Activated CD4-positive, alpha-beta T cell treated with anti-CD3 and anti-CD28 coated beads, Interleukin-10, Interleukin-2, amounts not matched to agents 100 ng/mL and 50 ng/mL, durations not matched to agents 16 hours and 8 hours (primary cell): ENCODE measurements around the gene NOXA1.

ENCODE experiments used
- DNase-seq: peaks from one replicate; pipeline ENCODE4 v3.0.0-alpha.2; 2020

The NOXA1 gene

DNA sequence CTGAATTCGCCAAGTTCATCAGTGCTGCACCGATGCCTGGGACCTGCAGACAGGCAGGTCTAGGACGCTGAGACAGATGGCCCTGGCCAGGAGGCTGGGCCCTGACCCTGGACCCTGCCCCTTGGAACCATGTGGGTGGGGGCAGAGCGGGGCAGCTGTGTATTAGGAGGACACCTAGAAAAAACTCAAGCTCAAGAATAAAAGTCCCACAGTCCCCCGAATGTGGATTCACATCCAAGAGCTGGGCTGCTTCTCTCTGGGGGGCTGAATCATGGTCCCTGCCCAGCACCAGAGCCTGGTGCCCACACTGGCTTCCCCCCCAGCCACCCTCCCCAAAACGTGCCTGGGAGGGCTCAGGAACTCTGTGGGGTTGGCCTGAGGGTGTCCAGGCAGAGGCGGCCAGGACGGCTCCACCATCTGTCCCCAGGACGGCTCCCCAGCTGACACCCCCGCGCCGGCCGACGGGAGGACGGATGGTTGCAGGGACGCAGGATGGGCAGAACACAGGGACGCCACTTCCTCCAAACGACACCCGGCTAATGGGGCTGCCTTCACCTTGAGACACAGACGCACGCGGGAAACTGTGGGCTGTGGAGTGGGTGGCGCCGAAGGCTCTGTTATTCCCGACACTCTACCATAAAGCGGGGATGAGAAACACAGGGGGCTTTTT, 35.2 kb upstream of the NOXA1 start:
- no peak for DNase-seq

DNA sequence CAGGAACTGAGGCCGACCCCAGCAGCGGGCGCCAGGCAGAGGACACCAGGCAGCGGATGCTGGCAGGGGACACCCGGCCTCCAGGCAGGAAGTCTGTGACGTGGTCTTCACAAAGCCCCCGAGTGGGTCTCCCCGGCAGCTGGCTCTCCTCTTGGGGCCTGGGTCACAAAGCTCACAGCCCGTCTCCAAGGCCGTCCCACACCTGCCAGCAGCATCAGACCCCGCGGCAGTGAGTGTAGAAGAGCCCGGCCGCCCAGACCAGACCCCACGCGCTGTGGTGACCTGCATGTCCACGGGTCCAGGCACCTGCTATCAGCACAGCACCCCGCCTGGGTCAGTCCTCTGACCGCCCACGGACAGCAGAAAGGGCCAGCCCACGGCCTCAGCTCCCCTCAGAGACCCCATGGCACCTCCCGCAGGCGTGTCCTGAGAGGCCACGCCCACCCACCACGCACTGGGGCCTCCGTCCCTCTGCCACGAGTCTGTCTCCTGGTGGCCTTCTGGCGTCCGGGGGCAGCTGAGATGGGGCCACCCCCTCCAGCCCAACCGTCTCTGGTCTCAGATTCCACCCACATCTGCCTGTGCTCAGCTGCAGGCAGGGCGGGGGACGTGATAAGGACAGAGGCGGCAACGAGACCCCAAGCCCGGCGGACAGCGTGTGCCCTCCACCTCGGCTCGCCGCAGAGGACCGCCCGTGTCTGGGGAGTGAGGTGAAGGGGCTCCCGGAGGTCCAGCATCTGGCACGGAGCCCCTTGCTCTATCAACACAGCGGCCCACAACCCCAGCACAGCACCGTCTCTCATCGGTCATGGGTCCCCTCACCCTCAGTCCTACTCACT, 34.4 kb upstream of the NOXA1 start:
- DNase-seq: no peak

DNA sequence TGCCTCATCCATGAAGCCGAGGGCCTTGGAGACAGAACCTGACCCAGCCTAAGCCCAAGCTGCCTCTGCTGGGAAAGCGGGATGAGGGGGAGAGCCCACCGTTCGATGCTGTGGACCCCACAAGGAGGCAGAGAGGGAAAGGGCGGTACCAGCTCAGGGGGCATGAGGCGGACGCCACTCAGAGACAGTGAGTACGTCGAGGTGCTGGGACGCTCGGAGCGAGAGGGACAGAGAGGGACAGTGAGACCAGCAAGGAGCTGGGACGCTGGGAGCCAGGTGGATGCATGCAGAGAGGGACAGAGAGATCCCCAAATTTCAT, 33.8 kb upstream of the NOXA1 start:
- DNase-seq: no peak

DNA sequence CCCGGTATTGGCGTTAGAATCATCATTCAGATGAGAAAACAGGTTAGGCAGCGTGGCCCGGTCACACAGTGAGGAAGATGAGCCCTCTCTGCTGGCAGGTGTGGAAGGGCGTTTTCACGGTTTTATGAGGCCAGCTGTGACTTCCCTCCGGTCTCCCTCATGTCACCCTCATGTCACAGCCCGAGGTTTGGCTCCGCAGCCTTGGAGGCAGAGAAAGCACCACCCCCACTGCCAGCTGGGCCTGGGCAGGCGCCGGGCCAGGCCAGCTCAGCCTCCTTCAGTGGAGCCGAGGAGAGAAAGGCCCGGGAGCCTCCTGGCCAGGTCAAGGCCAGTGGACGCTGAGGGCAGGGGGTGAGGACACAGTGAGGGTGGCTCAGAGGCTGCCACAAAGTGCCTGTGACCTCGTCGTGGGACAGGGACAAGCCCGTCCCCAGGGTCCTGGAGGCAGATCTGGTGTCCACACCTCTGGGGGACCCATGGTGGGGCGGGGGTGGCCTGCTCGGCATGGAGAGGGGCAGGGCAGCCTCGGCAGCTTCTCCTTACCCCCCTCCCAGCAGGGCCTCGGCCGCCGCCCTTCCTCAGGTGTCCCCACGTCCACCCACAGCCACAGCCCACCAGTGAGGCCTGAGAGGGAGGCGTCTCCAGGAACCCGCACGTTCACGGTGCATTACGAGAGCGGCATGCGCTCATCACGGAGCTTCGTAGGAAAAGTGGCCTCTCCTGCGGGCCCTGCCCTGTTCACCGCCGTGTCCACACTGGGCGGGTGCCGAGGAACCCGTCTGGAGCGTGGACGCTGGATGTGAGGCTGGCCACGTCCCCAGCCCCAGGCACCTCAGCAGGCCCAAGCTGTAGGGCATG, 32.4 kb upstream of the NOXA1 start:
- no peak for DNase-seq

DNA sequence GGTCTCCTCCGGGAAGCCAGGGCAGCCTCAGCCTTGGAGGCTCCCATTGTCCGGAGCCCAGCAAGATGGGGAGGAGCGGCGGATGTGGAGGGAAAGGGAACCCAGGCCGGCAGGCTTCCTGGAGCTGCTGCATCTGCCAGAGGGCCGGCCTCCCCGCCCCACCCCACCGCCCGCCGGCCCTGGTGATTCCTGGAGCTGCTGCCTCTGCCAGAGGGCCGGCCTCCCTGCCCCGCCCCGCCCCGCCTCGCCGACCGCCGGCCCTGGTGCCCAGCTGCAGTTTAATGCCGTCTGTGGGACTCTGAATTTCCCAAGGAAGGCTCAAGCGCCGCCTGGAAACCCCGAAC, 31.8 kb upstream of the NOXA1 start:
- DNase-seq: no peak

DNA sequence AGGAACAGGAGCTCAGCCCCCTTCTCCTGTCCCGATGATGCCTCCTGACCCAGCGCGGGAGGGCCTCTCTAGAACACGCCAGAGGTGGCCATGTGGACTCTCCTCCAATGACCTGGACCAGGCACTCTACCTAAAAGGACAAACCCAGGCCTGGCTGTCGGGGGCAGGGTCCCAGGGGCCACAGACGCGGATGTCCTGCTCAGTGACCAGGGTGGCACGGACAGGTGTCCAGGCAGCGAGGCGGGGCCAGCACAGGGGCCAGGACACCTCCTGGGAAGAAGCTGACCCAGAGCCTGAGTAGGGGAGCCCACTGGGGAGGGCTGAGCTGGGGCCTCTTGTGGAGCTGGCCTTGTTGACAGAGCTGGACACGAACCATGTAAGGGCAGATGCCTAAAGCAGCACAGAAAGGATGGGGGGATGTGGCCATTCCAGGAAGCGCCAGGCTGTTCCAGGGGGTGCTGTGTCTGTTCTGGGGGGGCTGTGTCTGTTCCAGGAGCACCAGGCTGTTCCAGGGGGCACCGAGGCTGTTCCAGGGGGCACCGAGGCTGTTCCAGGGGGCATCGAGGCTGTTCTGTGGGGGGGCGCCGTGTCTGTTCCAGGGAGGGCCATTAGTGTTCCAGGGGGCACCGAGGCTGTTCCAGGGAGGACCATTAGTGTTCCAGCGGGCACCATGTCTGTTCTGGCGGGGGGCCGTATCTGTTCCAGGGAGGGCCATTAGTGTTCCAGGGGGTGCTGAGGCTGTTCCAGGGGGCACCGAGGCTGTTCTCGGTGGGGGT, 30.8 kb upstream of the NOXA1 start:
- no peak for DNase-seq

DNA sequence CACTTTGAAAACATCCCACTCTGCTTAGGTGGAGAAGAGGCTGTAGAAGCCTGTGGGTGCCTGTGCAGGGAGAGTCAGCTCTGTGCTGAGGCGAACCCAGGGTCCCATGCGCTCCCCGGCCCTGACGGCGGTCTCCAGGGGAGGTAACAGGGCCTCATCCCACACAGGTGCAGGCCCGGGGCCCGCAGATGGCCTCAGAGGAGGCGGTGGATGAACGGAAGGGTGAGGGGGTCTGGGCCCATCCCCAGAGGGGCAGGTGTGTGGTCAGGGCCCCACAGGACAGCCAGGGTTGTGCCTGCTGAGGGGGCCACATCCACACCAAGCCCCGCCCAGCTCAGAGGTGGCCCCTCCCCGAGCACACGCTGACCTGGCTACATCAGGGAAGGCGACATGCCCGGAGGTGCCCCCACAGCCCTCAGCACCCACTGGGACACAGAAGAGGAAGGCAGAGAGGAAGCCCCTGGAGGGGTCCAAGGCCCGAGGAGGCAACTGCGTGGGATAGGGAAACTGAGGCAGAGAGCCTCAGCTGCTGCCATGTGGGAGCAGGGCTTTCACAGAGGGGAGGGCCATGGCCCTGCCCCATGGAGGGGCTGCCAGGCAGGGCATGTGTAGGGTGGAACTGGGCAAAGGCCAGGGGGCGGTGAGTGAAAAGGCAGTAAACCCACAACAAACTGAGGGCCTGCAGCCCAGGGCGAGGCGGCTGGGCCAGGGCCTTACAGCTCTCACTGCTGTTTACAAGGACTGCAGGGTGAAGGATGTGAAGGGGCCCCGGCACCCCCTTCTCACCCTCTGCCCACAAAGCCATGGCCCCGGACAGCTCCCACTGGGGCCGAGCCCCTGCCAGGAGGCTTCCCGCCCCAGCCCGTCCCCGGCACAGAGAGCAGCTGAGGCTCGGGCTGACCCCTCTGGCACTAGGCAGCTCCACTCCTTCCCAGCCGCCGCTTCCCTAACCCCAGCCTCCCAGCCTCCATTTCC, 29.7 kb upstream of the NOXA1 start:
- no peak for DNase-seq

DNA sequence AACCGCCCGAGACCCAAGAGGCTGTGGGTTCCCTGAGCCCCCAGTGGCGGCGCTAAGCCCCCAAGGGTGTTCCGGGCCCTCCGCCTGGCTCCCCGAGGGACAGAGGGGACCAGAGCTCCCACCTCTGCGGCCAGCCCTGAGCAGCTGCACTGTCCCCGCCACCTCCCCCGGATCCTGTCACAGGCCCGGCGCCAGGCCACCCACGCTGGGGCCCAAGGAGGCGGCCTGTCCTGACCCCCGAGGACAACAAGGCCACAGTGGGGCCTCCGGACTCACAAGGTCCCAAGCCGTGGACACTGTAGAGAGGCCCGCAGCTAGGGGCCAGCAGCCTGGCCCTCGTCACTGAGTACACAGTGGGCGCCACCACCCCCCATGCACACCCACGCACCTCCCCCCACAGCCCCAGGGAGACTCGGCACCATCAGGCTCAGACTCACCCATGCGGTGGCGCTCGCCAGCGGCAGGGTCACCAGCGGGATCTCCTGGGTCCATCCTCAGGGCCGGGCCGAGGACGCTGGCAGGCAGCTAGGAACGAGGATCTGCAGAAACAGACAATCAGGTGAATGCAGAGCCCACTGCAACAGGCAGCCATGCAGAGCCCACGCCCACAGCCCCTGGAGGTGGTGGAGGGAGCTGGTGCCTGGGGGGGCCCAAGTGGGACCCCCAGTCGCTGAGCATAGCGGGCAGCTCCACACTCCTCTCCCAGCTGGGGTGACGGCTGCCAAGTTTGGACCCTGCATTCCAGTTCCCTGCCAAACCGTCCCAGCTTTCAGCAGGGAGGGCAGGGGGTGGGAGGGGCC, 28.1 kb upstream of the NOXA1 start:
- no peak for DNase-seq

DNA sequence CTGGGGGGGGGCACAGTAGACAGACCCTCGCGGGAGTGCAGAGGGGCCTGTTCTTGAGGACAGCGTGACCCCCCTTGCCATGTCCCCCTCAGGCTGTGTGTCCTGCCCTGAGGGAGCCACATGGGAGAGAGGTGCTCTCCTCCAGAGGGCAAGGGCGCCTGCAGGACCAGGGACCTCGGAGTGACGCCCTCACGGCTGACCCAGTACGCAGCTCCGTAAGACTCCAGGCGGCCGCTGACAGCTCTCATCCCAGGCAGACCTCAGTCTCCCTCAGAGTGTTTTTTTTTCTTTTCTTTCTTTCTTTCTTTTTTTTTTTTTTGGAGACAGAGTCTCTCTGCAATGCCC, 27.6 kb upstream of the NOXA1 start:
- no peak for DNase-seq

DNA sequence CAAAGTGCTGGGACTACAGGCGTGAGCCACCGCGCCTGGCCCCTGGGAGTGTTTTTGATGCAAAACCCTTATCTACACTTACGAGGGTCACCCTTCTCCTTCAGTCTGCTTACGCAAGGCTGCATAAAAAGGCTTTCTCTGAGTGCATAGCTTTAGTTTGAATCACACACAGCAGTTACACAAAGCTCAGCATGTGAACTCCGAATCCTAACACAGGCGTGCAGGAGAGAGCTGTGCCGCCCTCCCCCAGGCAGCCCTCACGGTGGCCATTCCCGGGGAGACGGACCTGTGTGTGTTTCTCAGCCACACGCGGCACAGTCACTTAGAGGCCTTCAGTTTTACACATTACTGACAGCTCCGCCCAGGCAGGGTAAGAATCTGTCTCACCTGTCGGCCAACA, 27.0 kb upstream of the NOXA1 start:
- DNase-seq: no peak

DNA sequence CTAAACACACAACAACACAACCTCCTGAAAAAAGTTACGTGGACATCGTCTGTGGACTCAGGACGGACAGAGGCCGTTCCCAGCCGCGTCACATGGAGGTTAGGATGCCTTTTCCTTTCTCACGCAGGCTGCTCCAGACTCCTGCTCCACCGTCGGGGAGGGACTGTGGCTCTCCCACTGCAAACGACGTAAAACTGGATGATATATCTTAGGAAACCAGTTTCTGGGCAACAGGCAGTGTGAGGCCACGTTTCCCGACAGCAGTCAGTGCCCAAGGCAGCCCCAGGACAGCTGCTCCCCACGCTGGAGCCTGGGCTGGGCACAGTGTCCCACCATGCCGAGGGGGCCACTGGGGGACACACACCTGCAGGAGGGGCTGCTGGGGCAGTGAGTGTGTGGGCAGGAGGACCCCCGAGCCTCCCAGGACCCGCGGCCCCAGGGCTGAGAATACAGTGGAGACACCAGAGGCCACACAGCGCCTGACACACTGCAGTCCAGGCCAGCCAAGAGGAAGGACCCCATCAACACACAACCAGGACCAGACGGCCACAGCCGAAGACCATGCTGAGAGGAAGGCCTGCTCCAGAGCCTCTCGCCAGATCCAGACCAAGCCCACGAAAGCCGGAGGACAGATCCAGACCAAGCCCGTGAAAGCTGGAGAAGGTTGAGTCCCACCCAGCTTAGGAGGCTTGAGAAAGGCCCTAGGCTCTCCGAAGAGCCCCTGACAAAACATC, 26.4 kb upstream of the NOXA1 start:
- DNase-seq: no peak

DNA sequence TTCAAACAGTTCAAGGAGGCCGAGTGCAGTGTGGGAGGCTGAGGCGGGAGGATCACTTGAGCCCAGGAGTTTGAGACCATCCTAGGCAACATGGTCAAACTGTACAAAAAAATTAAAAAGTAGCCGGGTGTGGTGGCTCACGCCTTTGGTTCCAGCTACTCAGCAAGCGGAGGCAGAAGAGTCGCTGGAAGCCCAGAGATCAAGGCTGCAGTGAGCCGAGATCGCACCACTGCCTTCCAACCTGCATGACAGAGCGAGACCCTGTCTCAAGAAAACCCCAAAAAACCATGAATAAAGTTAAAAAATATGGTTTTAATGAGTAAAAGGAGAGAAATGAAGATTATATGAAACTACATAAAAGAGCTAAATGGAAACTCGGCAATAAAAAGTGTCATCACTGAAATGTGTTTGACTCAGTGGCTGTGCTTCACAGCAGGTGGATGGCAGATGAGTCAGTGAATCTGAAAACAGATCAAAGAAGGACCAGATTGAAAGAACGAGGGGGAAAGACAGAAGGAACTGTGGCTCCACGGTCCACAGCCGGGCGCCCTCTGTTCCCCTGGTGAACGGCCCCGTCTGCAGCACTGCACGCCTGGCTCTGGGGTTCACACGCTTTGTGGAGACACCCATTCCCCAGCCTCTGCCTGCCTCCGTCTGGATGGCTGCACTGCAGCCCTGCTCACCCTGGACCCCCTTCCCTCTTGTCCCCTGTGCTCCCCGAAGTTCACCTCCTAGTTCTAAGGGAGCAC, 25.3 kb upstream of the NOXA1 start:
- peak; percentile 47 for DNase-seq

DNA sequence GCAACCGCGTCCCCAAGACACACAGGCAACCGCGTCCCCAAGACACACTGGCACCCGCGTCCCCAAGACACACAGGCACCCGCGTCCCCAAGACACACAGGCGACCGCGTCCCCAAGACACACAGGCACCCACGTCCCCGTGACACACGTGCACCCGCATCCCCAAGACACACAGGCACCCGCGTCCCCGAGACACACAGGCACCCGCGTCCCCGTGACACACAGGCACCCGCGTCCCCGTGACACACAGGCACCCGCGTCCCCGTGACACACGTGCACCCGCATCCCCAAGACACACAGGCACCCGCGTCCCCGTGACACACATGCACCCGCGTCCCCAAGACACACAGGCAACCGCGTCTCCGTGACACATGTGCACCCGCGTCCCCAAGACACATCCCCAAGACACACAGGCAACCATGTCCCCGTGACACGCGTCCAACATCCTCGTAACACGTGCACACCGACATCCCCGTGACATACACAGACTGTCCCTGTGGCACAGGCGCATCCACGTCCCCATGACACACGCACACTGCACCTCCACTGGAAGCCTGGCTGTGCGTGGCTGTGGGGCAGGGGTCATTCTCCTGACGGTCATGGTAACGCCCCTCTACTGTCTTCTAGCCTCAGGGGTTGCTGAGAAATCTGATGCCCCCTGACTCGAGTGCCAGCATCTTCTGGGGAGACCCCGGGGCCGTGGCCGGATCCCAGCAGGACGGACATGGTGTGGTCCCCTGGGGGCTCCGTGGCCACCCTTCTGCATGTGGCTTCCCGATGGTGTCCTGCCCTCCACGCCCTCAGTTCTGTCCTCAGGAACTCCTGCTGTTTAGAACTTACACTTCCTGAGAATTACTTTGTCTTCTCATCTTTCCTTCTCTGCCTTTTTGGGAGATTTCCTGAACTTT, 24.4 kb upstream of the NOXA1 start:
- DNase-seq: no peak

DNA sequence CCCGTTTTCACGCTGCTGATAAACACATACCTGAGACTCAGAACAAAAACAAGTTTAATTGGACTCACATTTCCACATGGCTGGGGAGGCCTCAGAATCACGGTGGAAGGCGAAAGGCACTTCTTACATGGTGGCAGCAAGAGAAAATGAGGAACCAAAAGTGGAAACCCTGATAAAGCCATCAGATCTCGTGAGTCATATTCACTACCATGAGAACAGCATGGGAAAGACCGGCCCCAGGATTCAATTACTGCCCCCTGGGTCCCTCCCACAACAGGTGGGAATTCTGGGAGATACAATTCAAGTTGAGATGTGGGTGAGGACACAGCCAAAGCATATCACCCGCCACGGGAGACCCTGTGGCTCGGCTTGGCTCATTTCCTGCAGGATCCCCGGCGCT, 20.4 kb upstream of the NOXA1 start:
- no peak for DNase-seq

DNA sequence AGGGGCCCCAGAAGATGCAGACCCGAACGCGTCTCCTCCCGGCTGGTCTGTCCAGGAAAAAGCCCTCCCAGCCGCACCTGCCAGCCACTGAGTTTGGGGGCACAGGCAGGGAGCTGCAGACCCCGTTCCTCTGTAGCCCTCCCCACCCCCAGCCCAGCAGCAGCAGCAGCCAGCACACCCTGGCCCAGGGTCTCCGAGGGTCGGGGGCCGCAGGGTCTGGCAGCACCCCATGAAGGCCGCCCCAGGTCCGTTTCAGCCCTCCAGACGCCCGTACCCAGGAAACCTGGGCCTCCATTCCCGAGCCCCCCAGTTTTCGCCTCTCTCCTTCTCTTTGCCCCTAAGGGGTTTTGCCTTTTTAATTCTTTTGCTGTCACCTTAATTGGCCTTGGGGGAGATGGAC, 19.9 kb upstream of the NOXA1 start:
- DNase-seq: no peak

DNA sequence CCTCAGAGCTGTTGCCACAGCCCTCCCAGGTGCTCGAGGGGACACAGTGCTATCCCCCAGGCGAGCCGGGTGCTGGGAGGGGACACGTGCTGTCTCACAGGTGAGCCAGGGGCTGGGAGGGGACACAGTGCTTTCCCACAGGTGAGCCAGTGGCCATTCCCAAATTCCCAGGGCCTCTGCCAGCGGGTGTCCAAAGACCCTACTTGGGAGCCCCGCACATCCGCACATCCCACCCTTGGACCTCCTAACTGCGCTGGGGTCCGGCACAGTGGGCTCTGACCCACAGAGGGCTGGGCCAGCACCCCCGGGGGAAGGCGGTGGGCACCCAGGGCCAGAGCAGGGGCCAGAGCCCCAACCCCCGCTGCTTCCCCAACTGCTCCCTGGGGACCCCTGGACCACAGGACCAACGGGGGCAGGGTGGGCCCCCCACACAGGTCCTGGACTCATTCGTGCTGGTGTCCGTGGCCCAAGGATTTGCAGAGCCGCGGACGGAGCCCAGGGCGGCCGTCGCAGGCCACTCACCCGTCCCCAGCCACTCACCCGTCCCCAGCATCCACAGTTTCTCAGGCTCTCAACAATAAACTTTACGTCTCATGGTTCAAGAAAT, 18.1 kb upstream of the NOXA1 start:
- DNase-seq: no peak

DNA sequence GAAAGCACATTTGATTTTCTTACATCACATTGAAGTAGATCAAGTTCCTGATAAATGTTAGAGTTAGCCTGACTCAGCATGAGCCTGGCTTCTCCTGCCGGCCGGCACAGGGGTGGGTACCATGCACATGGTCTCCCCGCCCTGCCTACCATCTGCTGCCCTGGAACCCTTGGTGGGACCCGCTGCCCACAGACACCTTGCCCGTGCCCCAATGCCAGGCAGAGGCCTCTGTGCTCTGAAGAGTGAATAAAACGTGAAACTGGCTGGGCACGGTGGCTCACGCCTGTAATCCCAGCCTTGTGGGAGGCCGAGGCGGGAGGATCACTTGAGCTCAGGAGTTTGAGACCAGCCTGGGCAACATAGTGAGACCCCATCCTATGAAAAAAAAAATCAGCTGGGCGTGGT, 17.5 kb upstream of the NOXA1 start:
- DNase-seq: no peak

DNA sequence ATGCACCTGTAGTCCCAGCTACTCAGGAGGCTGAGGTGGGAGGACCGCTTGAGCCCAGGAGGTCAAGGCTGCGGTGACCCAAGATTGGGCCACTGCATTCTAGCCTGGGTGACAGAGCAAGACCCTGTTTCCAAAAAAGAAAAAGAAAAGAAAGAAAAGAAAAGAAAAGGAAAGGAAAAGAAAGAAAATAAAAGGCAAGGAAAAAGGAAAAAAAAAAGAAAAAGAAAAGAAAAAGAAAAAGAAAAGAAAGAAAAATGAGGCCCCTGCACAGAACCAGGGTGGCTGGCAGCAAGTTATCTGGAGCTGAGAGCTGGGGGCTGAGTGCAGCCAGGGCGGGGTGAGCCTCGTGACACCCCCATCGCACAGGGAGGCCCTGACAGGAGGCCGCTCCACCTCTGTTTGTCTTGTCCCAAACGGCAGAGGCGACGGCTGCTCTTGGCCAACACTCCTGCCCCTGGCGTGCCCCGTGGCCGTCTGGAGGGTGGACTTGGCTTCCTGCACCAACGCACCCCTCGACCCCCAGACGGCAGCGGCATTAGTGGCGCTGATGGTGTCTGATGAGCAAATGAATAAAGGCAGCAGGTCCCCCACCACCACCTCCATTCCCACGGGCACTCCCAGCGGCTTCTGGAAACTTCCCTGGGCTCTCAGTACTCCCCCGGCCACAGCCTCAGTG, 17.0 kb upstream of the NOXA1 start:
- DNase-seq: no peak
